CD4-positive, alpha-beta T cell treated with Interleukin-6 at 100 ng/mL for 8 hours (primary cell): Measurements from ENCODE around the gene ABL1.
"Not testable (repeated sequence)": the region's sequence is repeated elsewhere in the genome, so short reads cannot be mapped to it uniquely, and the experiment has no call there.

Experiments
- DNase-seq: peaks from one replicate; pipeline ENCODE4 v3.0.0-alpha.2; 2020; ENCODE audit warnings: mixed read lengths, low spot score

ABL1 gene

DNA sequence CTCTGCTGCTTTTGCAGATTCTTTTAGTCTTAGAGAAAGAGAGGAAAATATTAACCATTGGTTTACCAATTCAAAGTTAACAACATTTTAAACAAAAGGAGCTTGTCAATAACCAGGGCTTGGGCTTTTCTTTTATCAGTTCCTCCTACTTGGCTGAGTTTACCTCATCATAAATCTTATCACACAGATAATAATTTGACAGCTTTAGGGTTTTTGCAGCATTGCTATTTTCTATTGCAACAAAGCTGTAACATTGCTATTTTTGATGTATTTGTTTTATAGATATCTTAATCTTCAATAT, 9.8 kb upstream of the ABL1 start:
- DNase-seq, result no peak

DNA sequence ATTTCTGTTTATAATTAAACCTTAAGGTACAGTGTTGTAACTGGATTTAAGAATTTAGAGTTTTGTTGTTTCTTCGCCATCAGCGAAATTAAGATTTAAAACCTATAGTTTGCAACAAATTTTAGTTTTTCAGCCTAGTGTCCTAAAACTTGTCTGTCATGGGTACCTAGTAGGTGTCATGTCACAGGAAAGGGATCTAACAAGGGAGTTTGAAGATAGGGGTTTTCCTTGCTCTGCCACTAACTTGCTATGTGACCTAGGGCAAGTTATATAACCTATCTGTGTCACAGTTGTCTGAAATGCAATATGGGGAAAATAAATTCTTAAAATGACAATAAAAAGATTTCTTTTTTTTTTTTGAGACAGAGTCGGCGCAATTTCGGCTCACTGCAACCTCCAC, 9.2 kb upstream of the ABL1 start:
- no peak for DNase-seq

DNA sequence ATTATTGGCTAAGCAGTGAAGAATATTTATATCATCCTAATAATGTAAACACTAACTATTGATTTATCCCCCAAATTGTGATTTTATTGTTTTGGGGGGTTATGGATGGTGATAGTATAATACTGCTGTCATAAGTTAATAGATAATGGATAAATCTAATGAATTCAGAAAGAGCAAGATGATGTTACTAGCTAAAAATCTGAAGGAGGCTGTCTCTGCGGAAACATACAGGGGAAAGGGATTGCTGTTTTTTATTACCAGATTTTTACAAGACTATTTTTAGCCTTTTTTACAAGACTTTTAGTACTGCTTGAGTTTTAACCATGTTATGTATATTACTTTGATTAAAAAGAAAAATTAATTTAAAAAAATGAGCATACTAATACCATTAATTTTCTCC, 5.3 kb upstream of the ABL1 start:
- DNase-seq, result no peak

DNA sequence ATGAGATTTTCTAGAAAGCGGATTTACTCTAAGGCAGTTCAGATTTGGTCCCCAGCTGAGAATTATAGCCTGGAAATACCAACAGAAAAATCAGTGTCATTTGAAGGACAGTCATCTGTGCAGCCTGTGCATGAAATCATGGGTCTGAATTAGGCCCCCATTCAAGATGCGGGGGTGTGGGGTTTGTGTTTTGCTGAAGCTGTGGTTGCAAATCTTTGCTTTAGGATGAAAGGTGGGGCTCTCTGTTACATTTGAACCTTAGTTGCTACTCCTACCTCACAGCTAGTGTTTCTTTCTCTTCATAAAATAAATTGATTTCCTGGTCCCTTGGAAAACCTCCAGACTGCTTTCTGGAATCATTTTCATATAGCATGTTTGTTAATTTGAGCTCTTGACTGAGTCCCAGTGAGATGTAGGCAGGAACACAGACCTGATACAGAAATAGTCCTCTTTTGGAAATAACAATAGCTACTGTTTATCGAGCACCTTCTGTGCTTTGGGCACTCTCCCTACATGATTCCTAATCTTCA, 4.8 kb upstream of the ABL1 start:
- no peak for DNase-seq

DNA sequence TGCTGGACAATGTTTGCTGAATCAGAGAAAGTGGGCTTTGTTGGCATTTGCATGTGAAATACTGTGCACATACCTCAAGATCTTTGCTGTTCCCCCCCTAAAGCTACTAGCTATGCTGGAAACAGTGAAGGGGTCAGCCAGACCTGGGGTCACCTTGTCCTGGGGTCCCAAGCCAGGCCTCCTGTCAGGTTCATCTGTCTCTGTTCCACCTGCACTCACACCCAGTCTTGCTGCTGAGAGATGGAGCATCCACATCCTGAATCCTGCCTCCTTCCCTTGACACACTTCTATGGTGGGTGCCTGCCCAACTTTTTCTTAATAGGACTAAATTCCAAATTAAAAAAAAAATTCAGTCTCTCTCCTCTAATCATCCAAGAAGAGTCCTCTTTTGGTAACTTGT, 4.0 kb upstream of the ABL1 start:
- no peak for DNase-seq

DNA sequence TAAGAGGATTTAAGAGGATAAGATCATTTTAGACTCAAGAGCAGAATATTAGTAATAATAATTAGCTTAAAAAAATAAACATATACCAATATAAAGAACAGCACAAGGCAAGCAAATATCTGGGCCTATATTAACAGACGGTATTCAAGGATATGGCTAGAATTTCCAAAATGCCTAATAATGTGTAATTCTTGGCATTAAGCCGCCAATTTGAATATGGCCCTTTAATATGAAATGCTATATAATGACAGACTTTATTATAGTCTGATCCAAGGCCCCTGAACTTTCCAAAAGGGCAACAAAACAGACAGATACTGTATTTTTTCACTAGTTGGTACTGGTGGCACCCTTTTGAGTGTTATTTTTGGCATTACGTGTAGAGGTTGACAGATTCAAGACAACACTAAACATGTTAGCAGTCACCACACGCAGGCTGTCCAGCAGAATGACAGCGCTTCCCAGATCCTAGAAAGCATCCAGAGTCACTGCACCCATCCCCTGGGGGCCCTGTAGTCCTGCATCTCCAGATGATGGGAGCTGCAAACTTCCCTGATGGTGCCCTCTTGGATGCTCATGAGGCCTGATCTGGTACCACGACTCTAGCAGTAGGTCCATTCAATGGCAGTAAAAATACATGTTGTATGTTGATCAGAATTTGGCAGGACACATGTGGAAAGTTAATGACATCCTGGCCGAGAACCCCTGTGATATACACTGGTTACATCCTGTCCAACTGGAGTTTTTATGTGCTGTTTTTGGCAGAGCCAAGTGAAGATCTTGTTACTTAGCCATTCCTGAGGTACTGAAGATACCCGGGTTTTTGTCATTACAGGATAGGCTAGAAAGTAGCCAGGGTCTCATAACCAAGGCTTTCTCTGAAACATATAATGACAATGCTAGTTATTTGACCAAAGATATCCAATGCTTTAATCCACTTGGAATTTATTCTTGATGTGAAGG, 1.7 kb upstream of the ABL1 start:
- no peak for DNase-seq

DNA sequence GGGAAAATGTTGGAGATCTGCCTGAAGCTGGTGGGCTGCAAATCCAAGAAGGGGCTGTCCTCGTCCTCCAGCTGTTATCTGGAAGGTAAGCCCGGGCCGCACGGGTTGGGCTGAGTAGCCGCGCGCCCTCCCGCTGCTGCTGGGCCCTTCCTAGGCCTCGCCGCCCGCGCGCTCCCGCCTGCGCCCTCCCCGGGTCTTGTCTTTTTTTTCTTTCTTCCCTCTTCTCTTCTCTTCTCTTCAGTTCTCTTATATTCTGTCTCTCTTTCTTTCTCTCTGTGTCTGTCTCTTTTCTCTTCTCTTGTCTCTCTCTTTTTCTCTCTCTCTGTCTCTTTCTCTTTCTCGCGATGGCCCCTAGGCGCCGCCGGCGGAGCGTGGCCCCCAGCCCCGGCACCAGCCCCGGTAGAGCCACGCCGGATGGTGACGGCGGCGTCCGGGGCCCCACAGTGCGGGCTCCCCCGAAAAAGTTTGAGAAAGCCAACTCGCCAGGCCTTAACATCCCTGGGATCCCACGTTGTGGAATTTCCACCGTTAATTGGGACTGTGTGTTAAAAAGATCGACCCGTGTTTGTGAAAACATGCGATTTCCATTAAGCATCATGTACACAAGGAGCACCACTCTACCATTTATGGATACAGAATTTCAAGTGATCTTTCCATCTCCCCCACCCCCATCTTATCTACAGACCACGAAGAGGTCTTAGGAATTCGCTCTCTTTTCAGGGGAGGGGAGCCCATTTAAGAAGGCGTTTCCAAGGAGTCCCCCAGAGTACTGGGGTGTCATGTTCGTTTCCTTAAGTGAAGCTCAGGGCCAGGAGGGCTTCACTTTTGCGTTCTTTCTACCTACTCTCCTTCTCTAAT, 616 bp downstream of the ABL1 start:
- no peak for DNase-seq

DNA sequence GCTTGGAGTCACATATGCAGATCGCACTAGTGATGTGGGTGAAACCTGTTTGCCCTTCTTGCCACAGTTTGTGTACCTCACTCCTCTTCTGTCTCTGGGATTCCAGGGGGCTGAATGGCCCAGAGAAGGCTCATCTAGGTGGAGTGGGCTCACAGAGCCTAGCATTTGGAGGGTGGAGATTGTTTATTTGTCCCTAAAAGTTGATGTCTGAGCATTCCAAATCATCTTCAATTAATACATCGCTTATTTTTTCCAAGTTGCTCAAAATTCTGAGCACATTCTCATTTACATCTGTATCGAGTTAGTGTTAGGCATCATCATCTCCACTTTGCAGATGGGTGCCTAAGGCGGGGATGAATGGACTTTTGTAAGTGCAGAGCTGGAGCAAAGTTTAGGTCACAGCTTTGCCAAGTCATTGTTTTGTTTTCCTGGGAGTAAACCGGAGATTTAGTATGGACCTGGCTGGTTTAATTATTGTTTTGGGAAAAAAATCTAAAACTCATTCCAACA, 2.0 kb downstream of the ABL1 start:
- DNase-seq, result no peak

DNA sequence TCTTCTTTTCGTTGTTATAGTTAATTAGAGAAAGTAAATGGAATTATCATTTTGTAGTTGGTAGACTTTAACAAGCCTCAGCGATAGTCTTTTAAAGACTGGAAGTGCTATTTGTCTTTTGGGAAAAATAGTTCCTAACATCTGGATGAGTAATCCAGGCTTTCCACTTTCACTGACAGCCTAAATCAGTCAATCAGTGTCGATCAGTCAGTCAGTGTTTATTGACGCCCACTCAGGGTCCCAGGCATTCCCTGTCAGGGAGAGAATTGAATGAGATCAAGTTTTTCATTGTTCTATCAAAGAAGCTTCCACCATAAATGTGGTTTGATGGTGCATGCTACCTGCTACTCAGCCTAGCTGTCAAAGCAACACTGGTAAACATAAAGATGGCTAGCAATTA, 2.6 kb downstream of the ABL1 start:
- DNase-seq, result no peak

DNA sequence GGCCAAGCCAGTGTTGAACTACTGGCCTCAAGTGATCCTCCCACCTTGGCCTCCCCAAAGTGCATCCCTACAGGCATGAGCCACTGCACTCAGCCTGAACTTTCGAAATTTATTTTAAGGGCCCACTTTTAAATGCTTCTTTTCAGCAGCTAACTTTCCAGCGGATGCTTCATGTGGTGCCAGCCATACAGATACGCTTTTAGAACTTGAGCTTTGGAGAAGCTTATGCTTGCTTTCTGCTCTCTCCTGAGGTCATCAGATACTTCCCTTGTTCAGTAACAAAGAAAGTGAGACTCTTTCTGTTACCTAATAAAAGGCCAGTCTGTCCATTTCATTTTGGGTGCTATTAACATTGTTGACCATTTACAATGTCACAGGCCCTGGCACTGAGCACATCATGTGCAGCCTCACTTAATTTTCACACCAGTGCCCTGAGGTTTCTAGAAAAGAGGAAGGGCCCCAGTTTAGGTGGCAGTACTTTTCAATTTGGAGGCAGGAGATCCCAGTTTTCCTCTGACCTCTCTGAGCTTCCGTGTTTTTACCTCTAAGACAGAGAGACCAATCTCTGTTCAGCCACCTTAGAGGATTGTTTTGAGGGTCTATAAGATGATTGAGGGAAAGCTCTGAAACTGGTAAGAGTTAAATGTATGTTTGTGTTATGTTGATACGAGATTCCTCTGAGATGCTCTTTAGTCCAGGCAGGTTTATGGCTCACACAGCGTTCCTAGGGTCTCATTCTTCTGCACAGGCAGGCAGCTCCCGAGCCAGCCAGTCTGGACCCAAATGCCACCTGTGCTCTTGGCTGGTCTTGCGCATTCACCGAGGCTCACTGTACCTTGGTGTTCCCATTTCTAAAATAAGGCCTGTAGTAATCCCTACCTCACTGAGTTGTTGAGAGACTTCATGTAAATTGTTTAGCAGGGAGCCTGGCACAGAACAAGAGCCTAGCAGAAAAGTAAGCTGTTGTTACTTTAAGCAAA, 4.4 kb downstream of the ABL1 start:
- DNase-seq, result no peak

DNA sequence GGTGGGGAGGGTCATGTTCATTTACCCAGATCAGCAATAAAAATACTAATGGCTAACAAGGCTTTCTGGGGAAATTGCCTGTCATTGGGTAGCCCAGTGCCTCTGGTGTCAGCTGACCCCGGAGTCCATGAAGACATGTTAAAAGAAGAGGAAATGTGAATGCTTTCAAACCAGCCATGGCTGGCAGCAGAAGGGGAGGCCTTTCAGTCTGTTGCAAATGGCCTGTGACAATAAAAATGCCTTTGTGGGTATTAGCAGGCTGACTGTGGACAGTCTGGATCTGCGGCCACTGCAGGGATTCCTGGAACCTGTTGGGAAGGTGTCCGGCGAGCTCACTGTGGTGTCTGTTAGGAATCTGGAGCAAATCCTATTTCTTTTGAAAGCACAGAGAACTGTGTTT, 7.5 kb downstream of the ABL1 start:
- DNase-seq, result no peak

DNA sequence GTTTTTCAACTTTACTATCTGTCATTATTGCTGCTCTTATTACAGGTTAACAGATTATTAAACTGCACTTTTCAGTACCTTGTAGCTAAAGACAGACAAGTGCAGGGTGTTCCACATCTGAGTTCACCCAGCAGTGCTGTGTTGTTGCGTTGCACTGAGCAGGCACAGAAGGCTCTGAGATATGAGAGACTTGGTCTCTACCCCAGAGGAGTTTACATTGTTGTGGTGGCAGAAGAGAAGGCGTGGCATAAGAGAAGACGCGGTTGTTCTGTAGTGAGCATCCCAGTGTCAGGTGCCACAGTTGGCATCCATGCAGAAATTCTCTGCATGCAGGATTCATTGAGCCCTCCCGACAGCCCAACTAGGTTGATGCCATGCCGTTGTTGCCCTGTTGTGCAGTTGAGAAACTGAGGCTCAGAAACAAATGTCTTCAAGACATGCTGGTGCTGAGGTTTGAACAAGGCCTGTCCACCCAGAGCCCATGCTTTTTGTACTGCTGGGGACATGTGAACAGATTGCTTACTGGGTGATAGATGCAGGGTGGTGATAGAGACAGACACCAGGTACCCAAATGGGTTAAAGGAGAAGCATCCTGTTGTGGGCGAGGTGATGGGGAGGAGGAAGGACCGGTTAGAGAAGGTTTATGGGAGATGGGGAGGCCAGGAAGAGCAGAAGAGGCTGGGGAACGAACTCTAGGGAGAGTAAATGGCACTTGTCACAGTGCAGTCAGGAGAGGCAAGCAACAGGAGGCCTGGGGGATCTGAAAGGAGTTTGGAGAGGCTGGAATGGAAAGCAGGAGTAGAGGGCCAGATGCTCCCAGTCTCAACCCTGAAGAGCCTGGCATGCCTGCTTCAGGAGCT, 8.2 kb downstream of the ABL1 start:
- DNase-seq, result no peak

DNA sequence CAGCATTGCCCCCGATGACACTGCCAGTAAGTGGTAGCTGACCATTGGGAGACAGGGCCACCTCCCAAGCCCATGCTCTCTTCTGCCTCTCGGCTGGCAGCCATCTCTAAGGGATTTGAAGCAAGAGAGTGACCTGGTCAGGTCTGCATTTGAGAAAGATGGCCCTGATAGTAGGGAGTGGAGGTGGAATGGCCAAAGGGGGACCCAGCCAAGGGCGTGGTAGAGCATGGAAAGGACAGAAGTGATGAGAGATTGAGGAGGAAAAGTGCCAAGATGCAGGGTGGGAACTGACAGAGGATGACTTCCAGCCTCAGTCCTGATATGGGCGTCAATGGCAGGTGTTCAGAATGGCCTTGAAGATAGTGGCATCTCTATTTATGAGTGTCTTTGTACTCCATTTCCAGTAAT, 9.0 kb downstream of the ABL1 start:
- no peak for DNase-seq

DNA sequence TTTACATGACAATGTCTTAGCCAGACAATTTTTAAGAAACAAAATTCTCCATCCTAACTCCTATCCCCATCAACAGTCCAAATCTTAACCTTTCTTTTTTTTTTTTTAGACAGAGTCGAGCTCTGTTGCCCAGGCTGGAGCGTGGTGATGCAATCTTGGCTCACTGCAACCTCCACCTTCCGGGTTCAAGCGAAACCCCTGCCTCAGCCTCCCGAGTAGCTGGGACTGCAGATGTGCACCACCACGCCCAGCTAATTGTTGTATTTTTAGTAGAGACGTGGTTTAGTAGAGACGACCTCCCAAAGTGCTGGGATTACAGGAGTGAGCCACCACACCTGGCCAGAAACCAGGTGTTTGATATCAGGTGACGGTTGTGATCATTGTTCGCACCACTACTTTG, 10.2 kb downstream of the ABL1 start:
- DNase-seq, result no peak

DNA sequence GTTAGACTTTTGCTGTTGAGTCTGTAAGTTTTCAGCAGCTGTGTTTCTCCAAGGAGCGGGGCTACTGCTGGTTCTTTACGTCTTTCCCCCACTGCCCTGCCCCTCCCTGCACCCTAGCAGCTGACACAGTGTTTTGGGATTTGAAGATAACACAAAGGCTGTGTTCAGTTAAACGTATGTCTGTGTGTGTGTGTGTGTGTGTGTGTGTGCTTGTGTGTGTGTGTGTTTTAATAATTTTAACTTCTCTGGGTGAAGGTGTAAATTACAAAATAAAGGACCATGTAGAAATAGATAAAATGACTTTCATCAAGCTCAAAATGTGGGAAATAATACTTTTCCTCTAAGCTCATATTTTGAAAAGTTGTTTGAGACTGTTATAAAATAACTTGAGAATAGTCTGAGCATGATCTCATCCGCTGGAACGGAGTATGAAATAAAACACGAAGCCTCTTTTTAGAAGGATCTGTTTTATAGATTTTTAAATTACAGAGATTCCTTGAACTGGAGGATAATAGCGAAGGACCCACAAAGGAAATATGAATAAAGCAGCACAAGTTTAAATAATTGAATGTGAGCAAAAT, 10.9 kb downstream of the ABL1 start:
- DNase-seq, result no peak

DNA sequence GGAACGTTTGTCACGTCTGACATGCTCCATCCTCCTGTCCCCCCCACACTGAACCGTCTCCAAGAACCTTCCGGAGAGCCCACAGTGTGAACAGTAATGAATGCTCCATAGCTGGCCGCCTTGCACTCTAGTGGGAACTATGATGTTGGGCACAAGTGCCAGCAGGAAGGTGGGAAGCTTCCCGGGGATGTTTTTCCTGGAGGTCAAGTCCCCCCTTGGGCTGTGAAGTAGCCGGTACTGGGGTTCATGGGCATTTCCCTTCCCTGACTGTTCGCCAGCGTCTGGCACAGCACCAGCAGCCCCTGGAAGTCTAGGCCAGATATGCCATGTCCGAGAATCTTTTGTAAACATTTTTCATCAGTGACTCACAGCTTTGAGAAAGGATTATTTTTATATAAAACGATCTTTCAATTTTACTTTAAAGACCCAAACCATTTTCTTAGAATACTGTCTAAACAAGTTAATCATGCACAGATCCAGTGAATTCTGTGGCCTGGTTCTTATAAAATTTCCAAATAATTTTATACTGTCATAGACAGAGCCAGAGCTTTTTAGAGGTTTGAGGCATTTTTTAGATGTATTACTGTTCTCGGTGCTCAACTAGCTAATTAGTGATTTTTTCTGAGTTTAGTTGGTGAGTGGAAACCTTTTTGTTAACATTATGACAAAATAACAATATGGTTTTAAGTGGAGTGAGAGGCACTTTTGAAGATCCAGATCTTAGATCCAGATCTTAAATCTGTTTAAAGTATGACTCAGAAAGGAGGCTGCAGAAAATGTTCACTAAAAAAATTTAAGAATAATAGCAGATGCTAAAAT, 11.6 kb downstream of the ABL1 start:
- no peak for DNase-seq

DNA sequence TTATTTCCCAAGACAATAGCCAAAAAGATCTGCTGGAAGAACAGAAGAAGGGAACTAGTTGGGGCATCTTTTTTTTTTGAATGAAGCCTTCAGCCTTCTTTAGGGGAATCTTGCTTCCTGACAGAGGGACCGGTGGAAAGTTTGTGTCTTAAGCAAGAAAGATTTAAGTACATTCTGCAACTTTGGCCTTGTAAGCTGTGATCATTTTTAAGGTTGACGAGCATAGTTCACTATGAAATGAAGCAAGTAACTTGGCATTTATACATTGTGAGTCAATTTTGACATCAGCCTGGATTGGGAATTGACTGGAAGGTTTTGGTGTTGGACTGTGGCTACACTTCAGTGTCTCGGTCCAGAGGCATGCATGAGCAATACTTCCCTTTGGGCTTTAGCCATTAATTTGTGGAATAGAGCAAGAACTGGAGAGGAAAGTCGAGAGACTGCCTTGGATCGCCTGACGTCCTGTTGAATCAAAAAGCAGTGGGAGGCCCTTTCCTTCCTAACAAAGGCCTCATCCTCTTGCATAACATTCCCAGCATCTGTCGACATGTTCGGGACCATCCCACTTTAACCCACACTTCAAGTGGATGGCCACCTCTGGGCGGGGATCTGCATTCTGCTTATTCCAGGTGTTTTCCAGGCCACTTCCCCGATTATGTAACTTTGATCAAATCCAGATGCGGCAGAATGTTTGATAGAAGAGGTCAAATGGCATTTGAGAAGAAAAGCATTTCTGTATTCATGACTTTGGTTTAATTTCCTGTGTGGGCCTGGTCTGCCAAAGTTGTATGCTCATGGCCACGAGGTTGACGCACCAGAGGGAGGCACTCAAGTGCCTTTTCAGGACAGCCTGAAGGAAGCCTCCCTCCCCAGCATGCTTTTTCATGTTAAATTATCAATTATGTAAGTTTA, 12.5 kb downstream of the ABL1 start:
- no peak for DNase-seq

DNA sequence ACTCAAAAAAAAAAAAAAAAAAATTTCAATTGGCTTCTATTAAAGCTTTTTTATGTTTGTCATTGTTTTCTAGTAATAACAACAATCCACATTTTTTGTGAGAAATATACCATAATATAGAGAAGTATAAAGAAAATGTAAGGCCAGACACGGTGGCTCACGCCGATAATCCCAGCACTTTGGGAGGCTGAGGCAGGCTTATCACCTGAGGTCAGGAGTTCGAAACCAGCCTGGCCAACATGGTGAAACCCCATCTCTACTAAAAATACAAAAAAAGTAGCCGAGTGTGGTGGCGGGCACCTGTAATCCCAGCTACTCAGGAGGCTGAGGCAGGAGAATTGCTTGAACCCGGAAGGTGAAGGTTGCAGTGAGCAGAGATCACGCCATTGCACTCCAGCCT, 13.5 kb downstream of the ABL1 start:
- DNase-seq, result not testable (repeated sequence)
